Cardiac fibroblast (primary cell): ENCODE results near the gene TCF15.
"Not testable (repeated sequence)": the region's sequence is repeated elsewhere in the genome, so short reads cannot be mapped to it uniquely, and the experiment has no call there.

ENCODE experiments used
- DNase-seq, 2 donors: peaks; one replicate each; pipeline versions ENCODE4 v3.0.0 to v3.0.0-alpha.2; 2010; ENCODE audit warnings: low read depth in 2 of 2
- H3K4me3 ChIP-seq, 2 donors: replicated peaks in 1 of 2; 1 replicate in 1 of 2; 2 replicates in 1 of 2; pipeline ENCODE4 v1.5.1; 2011; ENCODE audit warnings: low read depth in 2 of 2, low read length in 2 of 2, mild to moderate bottlenecking in 2 of 2, moderate library complexity in 1 of 2
- CTCF ChIP-seq: IDR thresholded peaks from one replicate; pipeline ENCODE4 v1.5.1; 2011; ENCODE audit warnings: low read depth, mild to moderate bottlenecking, low read length, inconsistent platforms

TCF15 gene

GRCh38 chr20:646868-647233 lies 36.7 kb upstream of the TCF15 start:
- H3K4me3 ChIP-seq, result no peak overlapping the region
- no peak for DNase-seq

GRCh38 chr20:646107-646867 lies 36.2 kb upstream of the TCF15 start:
- no peak for DNase-seq
- no peak overlapping the region for H3K4me3 ChIP-seq
- no peak for TF ChIP-seq CTCF

More at GRCh38 chr20:646868-647233, 36.7 kb upstream of the TCF15 start:
- TF ChIP-seq CTCF, result no peak

GRCh38 chr20:645318-646106 lies 35.4 kb upstream of the TCF15 start:
- DNase-seq, result peak; percentile 71 to 76
- peak; percentile 97 for TF ChIP-seq CTCF
- no peak overlapping the region for H3K4me3 ChIP-seq

GRCh38 chr20:644692-645317 lies 34.7 kb upstream of the TCF15 start:
- H3K4me3 ChIP-seq, result no peak overlapping the region
- TF ChIP-seq CTCF, result no peak
- DNase-seq, result no peak

GRCh38 chr20:642398-643174 lies 32.5 kb upstream of the TCF15 start:
- no peak for DNase-seq
- no peak for TF ChIP-seq CTCF
- H3K4me3 ChIP-seq, result no peak overlapping the region

- not testable (repeated sequence) for H3K4me3 ChIP-seq, DNase-seq
These were observed 31.9 kb upstream of the TCF15 start for GRCh38 chr20:642013-642397.
